ENCODE data around the gene CLP1.
A peak's percentile ranks its signal among the peaks of the same experiment; 100 is the strongest.
"Not testable (repeated sequence)": the region's sequence is repeated elsewhere in the genome, so short reads cannot be mapped to it uniquely, and the experiment has no call there.

CLP1 gene

DNA sequence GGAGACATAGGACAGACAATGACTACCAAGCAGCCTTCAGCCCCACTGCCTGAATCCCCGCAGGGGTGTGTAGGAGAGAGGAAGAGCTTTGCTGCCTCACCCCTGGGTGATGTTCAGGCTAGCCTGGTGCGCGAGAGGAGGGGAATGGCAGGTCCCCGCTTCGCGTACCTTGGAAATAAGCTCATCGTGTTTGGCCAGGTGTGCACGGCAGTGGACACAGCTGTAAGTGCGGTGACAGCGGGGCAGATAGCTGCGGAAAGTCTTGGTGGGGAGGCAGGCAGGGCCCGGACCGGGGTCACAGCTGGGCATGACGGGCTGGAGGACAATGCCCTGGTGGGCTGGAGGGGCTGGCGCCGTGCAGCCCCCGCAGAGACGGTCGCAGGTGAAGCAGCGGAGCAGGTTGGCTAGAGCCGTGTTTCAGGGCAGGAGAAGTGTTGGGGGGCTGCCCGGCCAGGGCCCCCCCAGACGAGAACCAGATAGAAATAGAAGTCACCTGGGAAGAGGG is 10.7 kb upstream of the CLP1 start:
- no peak for DNase-seq (ENCODE audit: insufficient read length, low spot score)
- FAIRE-seq, result no peak
- no peak for TF ChIP-seq SPI1 (IDR thresholded peaks at IDR 0.05; ENCODE audit: low read depth, low read length)
- no peak for TF ChIP-seq POLR2AphosphoS5 (IDR thresholded peaks at IDR 0.05; ENCODE audit: low read depth, low read length)
- no peak for TF ChIP-seq POU2F2 (IDR thresholded peaks at IDR 0.05; ENCODE audit: low read depth, low read length)
- no peak for TF ChIP-seq PAX5 (IDR thresholded peaks at IDR 0.05; ENCODE audit: insufficient read depth, low read length, severe bottlenecking)
- no peak for TF ChIP-seq TAF1 (IDR thresholded peaks at IDR 0.05; ENCODE audit: low read depth, low read length)
- no peak for TF ChIP-seq POLR2A (IDR thresholded peaks at IDR 0.05; ENCODE audit: low read depth, low read length)

GRCh38 chr11:57647372-57647771 is 10.2 kb upstream of the CLP1 start:
- TF ChIP-seq POLR2A (IDR thresholded peaks at IDR 0.05; ENCODE audit: low read depth, low read length), result no peak
- no peak for TF ChIP-seq SPI1 (IDR thresholded peaks at IDR 0.05; ENCODE audit: low read depth, low read length)
- TF ChIP-seq POLR2AphosphoS5 (IDR thresholded peaks at IDR 0.05; ENCODE audit: low read depth, low read length), result no peak
- TF ChIP-seq PAX5 (IDR thresholded peaks at IDR 0.05; ENCODE audit: insufficient read depth, low read length, severe bottlenecking), result no peak
- no peak for TF ChIP-seq POU2F2 (IDR thresholded peaks at IDR 0.05; ENCODE audit: low read depth, low read length)
- no peak for TF ChIP-seq TAF1 (IDR thresholded peaks at IDR 0.05; ENCODE audit: low read depth, low read length)
- DNase-seq (ENCODE audit: insufficient read length, low spot score), result no peak
- no peak for FAIRE-seq

DNA sequence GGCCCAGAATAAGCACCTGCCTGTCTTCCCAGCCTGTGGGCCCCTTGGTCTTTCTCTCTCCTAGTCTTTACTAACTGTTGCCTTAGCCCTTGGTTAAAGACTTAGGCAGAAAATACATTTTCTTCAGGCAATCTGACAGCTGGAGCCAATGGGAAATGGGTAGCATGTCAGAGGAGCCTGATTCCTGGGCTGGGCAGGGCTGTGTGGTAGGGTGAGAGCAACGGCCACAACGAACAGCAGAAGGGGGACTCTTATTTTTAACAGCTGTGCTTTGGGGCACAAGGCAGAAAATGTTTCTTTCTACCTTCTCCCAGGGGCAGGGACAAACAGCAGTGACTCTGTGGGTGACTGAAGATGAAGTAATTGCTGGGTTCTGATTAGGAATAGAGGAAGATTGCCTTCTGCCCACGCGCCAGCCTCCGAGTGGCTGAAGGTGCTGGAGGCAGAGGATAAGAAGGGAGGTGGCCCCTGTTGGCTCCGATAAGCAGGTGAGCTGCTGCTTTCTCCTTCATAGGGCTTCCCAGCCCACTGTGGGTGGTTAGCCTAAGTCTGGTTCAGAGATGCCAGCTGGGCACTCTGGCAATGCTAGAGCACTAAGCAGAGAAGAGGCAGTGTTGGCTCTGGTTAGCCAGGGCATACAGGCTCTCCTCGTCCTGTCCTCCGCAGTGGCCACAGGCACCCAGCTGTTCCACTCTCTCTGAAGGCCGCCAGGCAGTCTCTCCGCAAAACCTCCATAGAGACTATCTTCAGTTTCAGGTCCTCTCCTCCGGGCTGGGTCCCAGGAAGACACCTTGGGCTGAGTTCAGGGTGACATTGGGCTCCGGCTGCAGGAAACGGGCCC is 9.4 kb upstream of the CLP1 start:
- DNase-seq (ENCODE audit: insufficient read length, low spot score) (no peak), FAIRE-seq (no peak)
- TF ChIP-seq POLR2AphosphoS5 (IDR thresholded peaks at IDR 0.05; ENCODE audit: low read depth, low read length), result no peak
- no peak for TF ChIP-seq SPI1 (IDR thresholded peaks at IDR 0.05; ENCODE audit: low read depth, low read length)
- TF ChIP-seq TAF1 (IDR thresholded peaks at IDR 0.05; ENCODE audit: low read depth, low read length), result no peak
- no peak for TF ChIP-seq POU2F2 (IDR thresholded peaks at IDR 0.05; ENCODE audit: low read depth, low read length)
- no peak for TF ChIP-seq POLR2A (IDR thresholded peaks at IDR 0.05; ENCODE audit: low read depth, low read length)
- no peak for TF ChIP-seq PAX5 (IDR thresholded peaks at IDR 0.05; ENCODE audit: insufficient read depth, low read length, severe bottlenecking)

GRCh38 chr11:57648801-57649735 is 8.5 kb upstream of the CLP1 start:
- TF ChIP-seq POU2F2 (IDR thresholded peaks at IDR 0.05; ENCODE audit: low read depth, low read length) (no peak), POLR2AphosphoS5 (IDR thresholded peaks at IDR 0.05; ENCODE audit: low read depth, low read length) (no peak), TAF1 (IDR thresholded peaks at IDR 0.05; ENCODE audit: low read depth, low read length) (no peak), SPI1 (IDR thresholded peaks at IDR 0.05; ENCODE audit: low read depth, low read length) (no peak), POLR2A (IDR thresholded peaks at IDR 0.05; ENCODE audit: low read depth, low read length) (no peak), PAX5 (IDR thresholded peaks at IDR 0.05; ENCODE audit: insufficient read depth, low read length, severe bottlenecking) (no peak)
- DNase-seq (ENCODE audit: insufficient read length, low spot score) (no peak), FAIRE-seq (no peak)

- peak; percentile 48 for FAIRE-seq
Measured at GRCh38 chr11:57649826-57650738, 7.5 kb upstream of the CLP1 start, which contains the start of gene YPEL4. Gene YPEL4, minus strand, starts transcription at chr11:57649912. Its CDS starts 2,805 bp downstream, at chr11:57647107.

GRCh38 chr11:57650739-57651090 is 6.8 kb upstream of the CLP1 start:
- no peak for FAIRE-seq
- no peak for DNase-seq (ENCODE audit: insufficient read length, low spot score)
- TF ChIP-seq POLR2AphosphoS5 (IDR thresholded peaks at IDR 0.05; ENCODE audit: low read depth, low read length) (no peak), POU2F2 (IDR thresholded peaks at IDR 0.05; ENCODE audit: low read depth, low read length) (no peak), POLR2A (IDR thresholded peaks at IDR 0.05; ENCODE audit: low read depth, low read length) (no peak), SPI1 (IDR thresholded peaks at IDR 0.05; ENCODE audit: low read depth, low read length) (no peak), TAF1 (IDR thresholded peaks at IDR 0.05; ENCODE audit: low read depth, low read length) (no peak), PAX5 (IDR thresholded peaks at IDR 0.05; ENCODE audit: insufficient read depth, low read length, severe bottlenecking) (no peak)

More at GRCh38 chr11:57649826-57650738, 7.5 kb upstream of the CLP1 start, which contains the start of gene YPEL4:
- TF ChIP-seq PAX5 (IDR thresholded peaks at IDR 0.05; ENCODE audit: insufficient read depth, low read length, severe bottlenecking) (no peak), SPI1 (IDR thresholded peaks at IDR 0.05; ENCODE audit: low read depth, low read length) (no peak), POLR2AphosphoS5 (IDR thresholded peaks at IDR 0.05; ENCODE audit: low read depth, low read length) (no peak), POU2F2 (IDR thresholded peaks at IDR 0.05; ENCODE audit: low read depth, low read length) (no peak), POLR2A (IDR thresholded peaks at IDR 0.05; ENCODE audit: low read depth, low read length) (no peak), TAF1 (IDR thresholded peaks at IDR 0.05; ENCODE audit: low read depth, low read length) (no peak)
- no peak for DNase-seq (ENCODE audit: insufficient read length, low spot score)

- no peak for DNase-seq (ENCODE audit: insufficient read length, low spot score)
- FAIRE-seq, result no peak
- no peak for TF ChIP-seq SPI1 (IDR thresholded peaks at IDR 0.05; ENCODE audit: low read depth, low read length)
- no peak for TF ChIP-seq POU2F2 (IDR thresholded peaks at IDR 0.05; ENCODE audit: low read depth, low read length)
- no peak for TF ChIP-seq POLR2A (IDR thresholded peaks at IDR 0.05; ENCODE audit: low read depth, low read length)
Measured at GRCh38 chr11:57651408-57651807, 6.2 kb upstream of the CLP1 start.

GRCh38 chr11:57652230-57652629 is 5.3 kb upstream of the CLP1 start:
- FAIRE-seq; DNase-seq (ENCODE audit: insufficient read length, low spot score): not testable (repeated sequence)

Data from GM12891 (cell line).